HL-60 (cell line): ENCODE results near the gene SLC22A17.

Experiments used
- DNase-seq, 2 experiments: peaks; one replicate each; pipeline ENCODE4 v3.0.0-alpha.2; 2010 to 2020; ENCODE audit warnings: low read depth in 1 of 2, low spot score in 1 of 2
- H3K27ac ChIP-seq: fragments of 250-450 bp; sonication (Bioruptor Pico); replicated peaks from 2 replicates; pipeline ENCODE4 v1.5.1; 2020; ENCODE audit warnings: mild to moderate bottlenecking, moderate library complexity
- H3K27me3 ChIP-seq: fragments of 250-450 bp; sonication (Bioruptor Pico); 2 replicates; pipeline ENCODE4 v1.5.1; 2021; ENCODE audit warnings: mild to moderate bottlenecking, moderate library complexity; ENCODE audit not compliant: insufficient read depth, poor library complexity, severe bottlenecking
- H3K4me3 ChIP-seq: replicated peaks from 2 replicates; pipeline ENCODE4 v1.5.1; 2011; ENCODE audit warnings: mild to moderate bottlenecking, control low read depth, low read length; ENCODE audit not compliant: insufficient read depth
- CTCF ChIP-seq: IDR thresholded peaks from one replicate; pipeline ENCODE4 v1.5.1; 2011; ENCODE audit warnings: low read length, control low read depth, inconsistent platforms; ENCODE audit not compliant: insufficient read depth
- GABPA ChIP-seq: IDR thresholded peaks from 2 replicates; pipeline ENCODE4 v1.6.1; 2012; ENCODE audit warnings: low read depth
- POLR2AphosphoS5 ChIP-seq: IDR thresholded peaks from 2 replicates; pipeline ENCODE4 v1.6.1; 2012; ENCODE audit warnings: low read depth
- REST ChIP-seq: IDR thresholded peaks from 2 replicates; pipeline ENCODE4 v1.6.1; 2012; ENCODE audit warnings: low read depth; ENCODE audit not compliant: insufficient replicate concordance
- SPI1 ChIP-seq: IDR thresholded peaks from 2 replicates; pipeline ENCODE4 v1.6.1; 2012; ENCODE audit warnings: low read depth, mild to moderate bottlenecking, borderline replicate concordance

The SLC22A17 gene

GRCh38 chr14:23375527-23376251 is 23.0 kb upstream of the SLC22A17 start:
- H3K4me3 ChIP-seq, result no peak overlapping the region
- no peak for TF ChIP-seq CTCF
- TF ChIP-seq REST, result no peak
- TF ChIP-seq POLR2AphosphoS5, result no peak
- TF ChIP-seq SPI1, result no peak
- TF ChIP-seq GABPA, result no peak
- H3K27ac ChIP-seq, result no peak overlapping the region
- DNase-seq, result no peak
- no peaks in the 10 kb centered on the region for H3K27me3 ChIP-seq

GRCh38 chr14:23373041-23373440 is 20.4 kb upstream of the SLC22A17 start:
- Histone ChIP-seq H3K27me3 (peaks cover 4% of the 10 kb centered on the region), H3K27ac (no peak overlapping the region), H3K4me3 (no peak overlapping the region)
- DNase-seq, result no peak
- TF ChIP-seq CTCF, result no peak
- TF ChIP-seq POLR2AphosphoS5, result no peak
- no peak for TF ChIP-seq GABPA
- no peak for TF ChIP-seq REST
- TF ChIP-seq SPI1, result no peak

- TF ChIP-seq POLR2AphosphoS5 (no peak), CTCF (no peak), SPI1 (no peak), REST (no peak), GABPA (no peak)
- no peak within 1 kb of the TSS for H3K27ac ChIP-seq
- H3K27me3 ChIP-seq, result peaks cover 7% of the 10 kb centered on the region
- no peak within 1 kb of the TSS for H3K4me3 ChIP-seq
- no peak for DNase-seq
Measured at GRCh38 chr14:23372509-23372908, 19.8 kb upstream of the SLC22A17 start, which contains the start of gene IL25. IL25 (plus strand) TSS chr14:23372809.
